ENCODE measurements around the gene FRMPD4. TPM values are rescaled to one million over a fixed set of nuclear protein-coding genes. Genes with fewer than 3 reads are reported as not detected.

The FRMPD4 gene
- total and polyA plus RNA-seq, 2 of the 13 experiments (the other 11 are each of a cell fraction or from before 2014, with no cell fraction given) = not detected

DNA sequence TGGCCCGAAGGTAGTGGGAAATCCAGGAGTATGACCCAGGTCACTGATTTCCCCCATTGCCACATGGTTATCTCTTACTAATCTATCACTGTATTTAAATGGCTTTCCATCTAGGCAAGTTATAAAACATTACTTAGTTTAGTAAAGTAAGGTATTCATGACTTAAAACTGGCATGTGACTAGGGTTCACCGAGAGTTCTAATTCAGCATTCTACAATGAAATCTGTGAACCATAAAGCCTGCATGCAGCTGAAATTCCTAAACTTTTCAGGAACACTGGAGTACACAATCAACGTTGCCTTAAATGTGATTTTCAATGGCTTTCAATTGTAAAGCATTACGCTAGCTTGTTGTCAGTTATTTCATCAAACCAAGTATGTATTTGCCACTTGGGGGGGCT, 630.2 kb downstream of the FRMPD4 start:
- Histone ChIP-seq H3K9ac (ENCODE audit: insufficient read depth, low read depth, low read length) (no peak overlapping the region), H3K4me3 (replicated peaks in 1 of 3; ENCODE audit: insufficient read depth in 1 of 3, low read depth in 2 of 3, low read length in 3 of 3) (no peak overlapping the region), H3K79me2 (ENCODE audit: insufficient read depth, low read length) (no peaks in the 10 kb centered on the region), H3K9me3 (ENCODE audit: low read length) (no peaks in the 10 kb centered on the region), H3K27me3 (ENCODE audit: control insufficient read depth in 1 of 2, insufficient read depth in 2 of 2, low read length in 2 of 2) (no peaks in the 10 kb centered on the region), H3K4me1 (ENCODE audit: insufficient read depth, low read length) (no peaks in the 10 kb centered on the region), H3K27ac (ENCODE audit: extremely low read length, insufficient read depth, low read length) (no peak overlapping the region), H3K36me3 (replicated peaks in 1 of 2; ENCODE audit: control insufficient read depth in 1 of 2, insufficient read depth in 2 of 2, low read length in 2 of 2) (no peaks in the 10 kb centered on the region), H3K4me2 (ENCODE audit: low read depth, low read length) (no peak overlapping the region), H4K20me1 (ENCODE audit: insufficient read depth, low read length) (no peaks in the 10 kb centered on the region), H2AFZ (ENCODE audit: low read length) (no peak overlapping the region)
- ATAC-seq = no peak
- in situ Hi-C loops (cut with HindIII; ENCODE audit: extremely low pct_ligation_motif_present, low pct_unique_long_range_greater_than_20kb) = no loop called here
- no peak for DNase-seq (ENCODE audit: low spot score)
- no peak for FAIRE-seq
- TF ChIP-seq ZNF547 (CRISPR knock-in tag; IDR thresholded peaks at IDR 0.05) (no peak), ZNF619 (CRISPR knock-in tag; IDR thresholded peaks at IDR 0.05) (no peak), PHF5A (CRISPR knock-in tag; IDR thresholded peaks at IDR 0.05; ENCODE audit: low read depth, unreplicated experiment) (no peak), THYN1 (CRISPR knock-in tag; IDR thresholded peaks at IDR 0.05; ENCODE audit: borderline replicate concordance, low read depth) (no peak), ZBTB21 (CRISPR knock-in tag; IDR thresholded peaks at IDR 0.05) (no peak), ZNF562 (CRISPR knock-in tag; IDR thresholded peaks at IDR 0.05; ENCODE audit: borderline replicate concordance) (no peak), ZBTB40 (IDR thresholded peaks at IDR 0.05) (no peak), ZBTB40 (CRISPR knock-in tag; IDR thresholded peaks at IDR 0.05) (no peak)
- CTCF ChIA-PET (ENCODE audit: low intra/inter-chr PET ratio, low total read pairs) = no interaction called here
- POLR2A ChIA-PET = no interaction called here
- BruUV-seq (replicated peaks) = no TSS peak
- WGBS (ENCODE audit: low lambda C conversion rate) = 47% methylated on average over 3 of the region's 4 CpGs
- intact Hi-C loops (cut with micrococcal nuclease; ENCODE audit: unreplicated experiment) = no loop called here

All from HepG2 (cell line).